GM12872 (cell line): Measurements from ENCODE around the gene IFIT2.

Experiments
- CTCF ChIP-seq: IDR thresholded peaks from 3 replicates; pipeline ENCODE4 v1.5.1; 2011; ENCODE audit warnings: low read depth, mild to moderate bottlenecking, low read length, moderate library complexity; ENCODE audit not compliant: insufficient read depth

The IFIT2 gene

DNA sequence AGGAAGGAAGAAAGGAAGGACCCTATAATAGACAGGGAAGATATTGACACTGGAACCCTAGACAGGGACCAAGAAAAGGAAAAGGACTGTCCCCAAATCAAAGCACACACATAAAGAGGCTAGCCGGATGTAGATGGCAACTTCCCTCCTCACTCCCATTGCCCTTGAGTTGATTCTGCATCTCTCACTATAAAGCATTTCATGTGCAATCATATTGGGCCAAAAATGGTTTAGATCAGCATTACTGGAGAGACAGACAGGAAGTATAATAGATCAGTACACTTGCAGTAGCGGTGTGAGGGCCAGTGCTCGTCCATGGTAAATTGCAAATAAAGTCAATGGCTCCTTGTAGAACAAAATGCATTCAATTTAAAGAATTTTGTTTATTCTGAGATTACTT, 34.4 kb downstream of the IFIT2 start:
- TF ChIP-seq CTCF = no peak

DNA sequence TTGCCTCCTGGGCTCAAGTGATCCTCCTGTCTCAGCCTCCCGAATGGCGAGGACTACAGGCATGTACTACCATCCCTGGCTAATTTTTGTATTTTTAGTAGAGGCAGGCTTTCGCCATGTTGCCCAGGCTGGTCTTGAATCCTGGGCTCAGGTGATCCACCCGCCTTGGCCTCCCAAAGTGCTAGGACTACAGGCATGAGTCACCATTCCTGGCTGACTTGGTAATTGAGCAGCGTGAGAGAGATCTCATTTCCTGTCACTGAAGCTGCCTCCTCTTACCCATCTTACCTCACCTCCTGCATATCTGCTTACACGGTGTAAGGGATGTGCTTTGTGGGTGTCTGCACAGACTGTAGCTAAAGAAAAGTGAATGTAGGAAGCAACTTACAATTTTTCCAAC, 35.6 kb downstream of the IFIT2 start:
- TF ChIP-seq CTCF = no peak

GRCh38 chr10:89338713-89339112, 36.9 kb downstream of the IFIT2 start:
- no peak for TF ChIP-seq CTCF

DNA sequence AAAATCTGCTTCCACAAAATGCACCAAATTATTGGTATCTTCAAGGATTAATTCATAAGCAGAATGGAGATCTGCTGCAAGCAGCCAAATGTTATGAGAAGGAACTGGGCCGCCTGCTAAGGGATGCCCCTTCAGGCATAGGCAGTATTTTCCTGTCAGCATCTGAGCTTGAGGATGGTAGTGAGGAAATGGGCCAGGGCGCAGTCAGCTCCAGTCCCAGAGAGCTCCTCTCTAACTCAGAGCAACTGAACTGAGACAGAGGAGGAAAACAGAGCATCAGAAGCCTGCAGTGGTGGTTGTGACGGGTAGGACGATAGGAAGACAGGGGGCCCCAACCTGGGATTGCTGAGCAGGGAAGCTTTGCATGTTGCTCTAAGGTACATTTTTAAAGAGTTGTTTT, 38.0 kb downstream of the IFIT2 start:
- TF ChIP-seq CTCF = no peak

DNA sequence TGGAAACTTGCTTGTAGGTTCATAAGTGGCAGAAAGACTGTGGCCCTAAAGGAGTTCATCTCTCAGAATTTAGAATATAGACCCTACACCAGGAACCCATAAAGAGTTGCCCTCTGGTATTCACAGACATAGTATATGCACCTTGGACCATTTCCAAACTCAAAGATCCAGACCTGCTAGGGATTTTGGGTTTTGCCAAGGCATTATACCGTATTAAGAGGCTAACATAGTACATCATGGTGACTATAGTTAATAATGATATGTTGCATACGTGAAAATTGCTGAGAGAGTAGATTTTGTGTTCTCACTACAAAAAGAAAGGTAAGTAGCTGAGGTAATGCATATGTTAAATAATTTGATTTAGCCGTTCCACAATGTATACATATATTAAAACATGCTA, 39.8 kb downstream of the IFIT2 start:
- no peak for TF ChIP-seq CTCF

GRCh38 chr10:89342206-89342958, 40.5 kb downstream of the IFIT2 start:
- no peak for TF ChIP-seq CTCF

DNA sequence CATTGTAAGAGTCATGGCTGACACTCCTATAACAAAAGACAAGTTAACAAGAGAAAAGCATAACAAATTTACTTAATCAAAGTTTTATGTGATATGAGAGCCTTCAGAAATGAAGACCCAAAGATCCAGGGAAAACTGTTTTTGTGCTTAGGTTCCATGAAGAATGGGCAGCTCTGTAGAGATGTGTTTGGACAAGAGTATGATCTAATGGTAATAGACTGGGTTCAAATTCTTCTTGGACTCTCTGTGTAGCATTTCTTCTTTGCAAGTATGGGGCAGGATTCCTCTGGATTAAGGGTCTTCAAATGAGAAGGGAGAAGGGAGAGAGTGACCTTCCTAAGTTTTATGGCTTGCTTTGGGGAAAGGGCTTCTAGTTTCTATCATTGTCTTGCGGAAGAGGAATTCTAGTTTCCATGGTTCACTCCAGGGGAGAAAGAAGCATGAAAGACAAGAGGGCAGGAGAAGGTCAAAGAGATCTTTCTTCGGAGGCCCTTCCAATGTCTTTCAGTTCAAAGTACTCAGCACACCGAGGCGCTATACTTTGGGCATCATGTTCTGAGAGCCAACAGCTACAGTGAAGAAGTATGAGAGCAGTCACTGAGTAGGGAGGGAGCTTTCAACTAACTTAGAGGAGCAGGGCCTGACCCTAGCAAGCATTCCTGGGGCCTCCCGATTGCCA, 41.4 kb downstream of the IFIT2 start:
- no peak for TF ChIP-seq CTCF
